ENCODE measurements around the gene ITGBL1.

- TF ChIP-seq POLR2A (IDR thresholded peaks at IDR 0.05) (no peak), CTCF (IDR thresholded peaks at IDR 0.05 in 4 of 5, conservative IDR thresholded peaks at IDR 0.05 in 1 of 5) (no peak)
Observed at GRCh38 chr13:101434486-101434885, 18.0 kb upstream of the ITGBL1 start.
